Left lung (tissue), 10 donors: ENCODE measurements around the gene NEGR1. TPM values are rescaled to one million over a fixed set of nuclear protein-coding genes. Genes with fewer than 3 reads are reported as not detected.

Source experiments
- ATAC-seq: fragments of 200-7000 bp; cut with Tn5 transposase; one replicate; pipeline ENCODE4 v1.9.1; 2020; ENCODE audit warnings: moderate library complexity
- DNase-seq, 4 donors: peaks; one replicate each; pipeline ENCODE4 v3.0.0-alpha.2; 2013 to 2020
- H3K27ac ChIP-seq, 2 donors: fragments of 200-600 bp; sonication (generic) in 1 of 2; one replicate each; pipeline versions ENCODE4 v1.5.0 to v1.8.0; 2020 to 2021
- H3K27me3 ChIP-seq, 2 donors: fragments of 200-600 bp; sonication (generic) in 1 of 2; one replicate each; pipeline versions ENCODE4 v1.5.0 to v1.8.0; 2020 to 2021
- H3K36me3 ChIP-seq, 2 donors: fragments of 200-600 bp; sonication (generic) in 1 of 2; one replicate each; pipeline versions ENCODE4 v1.5.0 to v1.8.0; 2020 to 2021
- H3K4me1 ChIP-seq, 2 donors: fragments of 200-600 bp; one replicate each; pipeline ENCODE4 v1.8.0; 2021
- H3K4me3 ChIP-seq, 2 donors: fragments of 200-600 bp; sonication (generic) in 1 of 2; one replicate each; pipeline versions ENCODE4 v1.5.0 to v1.8.0; 2020 to 2021; ENCODE audit warnings: mild to moderate bottlenecking in 1 of 2
- H3K9me3 ChIP-seq, 2 donors: fragments of 200-600 bp; sonication (generic) in 1 of 2; one replicate each; pipeline versions ENCODE4 v1.5.0 to v1.8.0; 2020 to 2021
- intact Hi-C, 2 donors: fragments of 100-400 bp; cut with DNase I; formaldehyde crosslinking; loops; one replicate each; pipeline versions ENCODE4 v1.11.2 to v1.14.2; 2022
- polyA plus RNA-seq, 6 donors: library from polyadenylated mRNA; unstranded; fragments of 120-200 nt; gene quantifications; one replicate each; pipeline ENCODE4 v1.2.1, GENCODE V29; 2013; ENCODE audit not compliant: insufficient read length in 6 of 6
- total RNA-seq, 2 donors: library from RNA; stranded (reverse); fragmentation: NEBNext Ultra II Directional; extraction: Animal tissue kit (Norgen Biotek cat#: 25700); gene quantifications; one replicate each; pipeline ENCODE4 v1.2.1, GENCODE V29; 2021
- TF ChIP-seq, protein P1 (sequence below), 2 donors: fragments of 200-600 bp; sonication (generic) in 1 of 2; IDR thresholded peaks; one replicate each; pipeline versions ENCODE4 v1.5.0 to v1.8.0; 2021; ENCODE audit warnings: antibody characterized with exemption in 2 of 2
- donor health status: DM: no; HTN: yes; CAD: no.
- donor health status: DM: no; HTN: no; CAD: no.

Gene NEGR1
- total and polyA plus RNA-seq, 8 donors, result 2.4 to 5.7 (median 3.5) TPM

DNA sequence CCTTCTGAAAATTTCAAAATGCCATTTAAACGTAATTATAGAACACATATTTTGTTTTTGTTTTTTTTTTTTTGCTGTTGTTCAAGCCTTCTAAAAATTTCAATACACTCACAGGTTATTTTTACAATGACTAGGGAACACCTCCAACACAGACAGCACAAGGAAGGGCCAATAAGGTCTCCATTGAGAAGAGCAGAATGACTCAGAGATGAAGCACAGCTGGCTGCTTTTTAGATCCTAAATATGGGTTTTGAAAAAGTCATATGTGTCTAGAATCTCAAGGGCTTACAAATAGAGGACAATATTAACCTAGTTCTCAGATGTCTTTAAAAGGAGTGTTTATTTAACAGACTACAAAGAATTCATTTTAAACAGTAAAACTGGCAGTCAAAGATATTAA is 104.6 kb downstream of the NEGR1 start:
- TF ChIP-seq, protein P1, sequence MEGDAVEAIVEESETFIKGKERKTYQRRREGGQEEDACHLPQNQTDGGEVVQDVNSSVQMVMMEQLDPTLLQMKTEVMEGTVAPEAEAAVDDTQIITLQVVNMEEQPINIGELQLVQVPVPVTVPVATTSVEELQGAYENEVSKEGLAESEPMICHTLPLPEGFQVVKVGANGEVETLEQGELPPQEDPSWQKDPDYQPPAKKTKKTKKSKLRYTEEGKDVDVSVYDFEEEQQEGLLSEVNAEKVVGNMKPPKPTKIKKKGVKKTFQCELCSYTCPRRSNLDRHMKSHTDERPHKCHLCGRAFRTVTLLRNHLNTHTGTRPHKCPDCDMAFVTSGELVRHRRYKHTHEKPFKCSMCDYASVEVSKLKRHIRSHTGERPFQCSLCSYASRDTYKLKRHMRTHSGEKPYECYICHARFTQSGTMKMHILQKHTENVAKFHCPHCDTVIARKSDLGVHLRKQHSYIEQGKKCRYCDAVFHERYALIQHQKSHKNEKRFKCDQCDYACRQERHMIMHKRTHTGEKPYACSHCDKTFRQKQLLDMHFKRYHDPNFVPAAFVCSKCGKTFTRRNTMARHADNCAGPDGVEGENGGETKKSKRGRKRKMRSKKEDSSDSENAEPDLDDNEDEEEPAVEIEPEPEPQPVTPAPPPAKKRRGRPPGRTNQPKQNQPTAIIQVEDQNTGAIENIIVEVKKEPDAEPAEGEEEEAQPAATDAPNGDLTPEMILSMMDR (IDR thresholded peaks at IDR 0.05), result no peak
- Histone ChIP-seq H3K9me3 (no peaks in the 10 kb centered on the region), H3K27ac (no peak overlapping the region), H3K36me3 (no peaks in the 10 kb centered on the region), H3K4me3 (no peak overlapping the region), H3K27me3 (no peaks in the 10 kb centered on the region), H3K4me1 (no peaks in the 10 kb centered on the region)
- DNase-seq, result no peak
- ATAC-seq, result no peak
- intact Hi-C loops, result no loop called here

- Histone ChIP-seq H3K27me3 (no peaks in the 10 kb centered on the region), H3K4me3 (no peak overlapping the region), H3K36me3 (no peaks in the 10 kb centered on the region), H3K4me1 (no peaks in the 10 kb centered on the region), H3K27ac (no peak overlapping the region), H3K9me3 (no peaks in the 10 kb centered on the region)
- intact Hi-C loops, result no loop called here
- TF ChIP-seq, protein P1 (IDR thresholded peaks at IDR 0.05), result no peak
- ATAC-seq (no peak), DNase-seq (no peak)
These were observed 112.1 kb downstream of the NEGR1 start for GRCh38 chr1:72170246-72170645.

GRCh38 chr1:72166426-72166825 is 115.9 kb downstream of the NEGR1 start:
- DNase-seq (no peak), ATAC-seq (no peak)
- TF ChIP-seq, protein P1 (IDR thresholded peaks at IDR 0.05), result no peak
- no peaks in the 10 kb centered on the region for H3K27me3 ChIP-seq
- intact Hi-C loops, result no loop called here
- no peaks in the 10 kb centered on the region for H3K36me3 ChIP-seq
- no peak overlapping the region for H3K27ac ChIP-seq
- H3K4me1 ChIP-seq, result no peaks in the 10 kb centered on the region
- no peak overlapping the region for H3K4me3 ChIP-seq
- no peaks in the 10 kb centered on the region for H3K9me3 ChIP-seq

DNA sequence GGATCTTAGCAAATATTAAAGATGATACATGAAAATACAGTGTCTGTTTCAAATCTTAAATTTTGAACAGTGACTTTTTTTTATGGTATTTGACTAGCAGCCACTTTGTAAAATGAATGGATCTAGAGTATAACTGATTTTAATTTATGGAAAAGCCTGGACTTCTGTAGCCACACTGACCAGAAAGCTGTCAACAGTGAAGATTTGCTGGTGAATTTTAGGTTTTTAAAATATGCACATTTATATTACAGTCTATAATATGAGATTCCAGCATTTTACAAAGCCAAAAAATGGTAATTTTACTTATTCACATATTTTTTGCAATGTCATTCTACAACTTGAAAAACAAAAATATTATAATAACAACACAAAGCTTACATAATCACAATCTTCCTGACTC is 131.8 kb downstream of the NEGR1 start:
- DNase-seq (no peak), ATAC-seq (no peak)
- Histone ChIP-seq H3K27ac (no peak overlapping the region), H3K27me3 (no peaks in the 10 kb centered on the region), H3K4me1 (no peaks in the 10 kb centered on the region), H3K9me3 (peaks cover 0 to 2% of the 10 kb centered on the region in 2 donors), H3K36me3 (no peaks in the 10 kb centered on the region), H3K4me3 (no peak overlapping the region)
- TF ChIP-seq, protein P1 (IDR thresholded peaks at IDR 0.05), result no peak
- intact Hi-C loops, result no loop called here

GRCh38 chr1:72141875-72142274 is 140.5 kb downstream of the NEGR1 start:
- H3K27me3 ChIP-seq, result no peaks in the 10 kb centered on the region
- DNase-seq (no peak), ATAC-seq (no peak)
- H3K36me3 ChIP-seq, result no peaks in the 10 kb centered on the region
- H3K9me3 ChIP-seq, result peaks cover 0 to 11% of the 10 kb centered on the region in 2 donors
- H3K27ac ChIP-seq, result no peak overlapping the region
- no peaks in the 10 kb centered on the region for H3K4me1 ChIP-seq
- TF ChIP-seq, protein P1 (IDR thresholded peaks at IDR 0.05), result no peak
- no peak overlapping the region for H3K4me3 ChIP-seq
- intact Hi-C loops, result no loop called here
